NCI-H526 treated with DMSO at 0.1 percent for 48 hours (cell line): Measurements from ENCODE around the gene SLBP.

Experiments
- DNase-seq: peaks from one replicate; lab custom pipeline; 2025; lab: John Stamatoyannopoulos, UW

Gene SLBP

GRCh38 chr4:1712216-1713002 is at the start of gene SLBP:
SLBP (minus strand) TSS chr4:1712319; CDS start chr4:1712188, 131 bp downstream.
- peak; percentile 92 for DNase-seq

GRCh38 chr4:1761130-1761689 is 49.1 kb upstream of the SLBP start:
- DNase-seq, result no peak

GRCh38 chr4:1760521-1761071 is 48.5 kb upstream of the SLBP start:
- DNase-seq, result no peak

- no peak for DNase-seq
Measured at GRCh38 chr4:1759818-1760223, 47.7 kb upstream of the SLBP start.

- no peak for DNase-seq
Measured at GRCh38 chr4:1759170-1759817, 47.2 kb upstream of the SLBP start.

GRCh38 chr4:1758306-1759121 is 46.4 kb upstream of the SLBP start:
- DNase-seq, result no peak

GRCh38 chr4:1757836-1758235 is 45.7 kb upstream of the SLBP start:
- DNase-seq, result no peak

GRCh38 chr4:1756893-1757779 is 45.0 kb upstream of the SLBP start:
- DNase-seq, result no peak

GRCh38 chr4:1756079-1756478 is 44.0 kb upstream of the SLBP start:
- no peak for DNase-seq

- DNase-seq, result no peak
Measured at GRCh38 chr4:1755297-1755696, 43.2 kb upstream of the SLBP start.

GRCh38 chr4:1754336-1754735 is 42.2 kb upstream of the SLBP start:
- peak; percentile 30 for DNase-seq

- no peak for DNase-seq
Measured at GRCh38 chr4:1753697-1754311, 41.7 kb upstream of the SLBP start.

GRCh38 chr4:1753294-1753696 is 41.2 kb upstream of the SLBP start:
- no peak for DNase-seq

- peak; percentile 47 for DNase-seq
Measured at GRCh38 chr4:1752284-1753041, 40.3 kb upstream of the SLBP start.

GRCh38 chr4:1751919-1752283 is 39.8 kb upstream of the SLBP start:
- DNase-seq, result no peak

GRCh38 chr4:1751155-1751918 is 39.2 kb upstream of the SLBP start:
- no peak for DNase-seq

- DNase-seq, result no peak
Measured at GRCh38 chr4:1750381-1751154, 38.4 kb upstream of the SLBP start.

- DNase-seq, result no peak
Measured at GRCh38 chr4:1749826-1750225, 37.7 kb upstream of the SLBP start.
